Bronchial epithelial cell (primary cell): ENCODE measurements around the gene COPS6. TPM values are rescaled to one million over a fixed set of nuclear protein-coding genes. Genes with fewer than 3 reads are reported as not detected.

Source experiments
- DNase-seq: peaks from one replicate; pipeline ENCODE4 v3.0.0-alpha.2; 2010; ENCODE audit warnings: low read depth
- FAIRE-seq: peaks from 2 replicates; lab custom pipeline; 2011; peaks lifted over from hg19 to GRCh38; lab: Jason Lieb, UNC
- H3K27me3 ChIP-seq: 2 replicates; pipeline ENCODE4 v1.5.1; 2011; ENCODE audit warnings: low read length; ENCODE audit not compliant: control insufficient read depth, insufficient read depth
- H3K36me3 ChIP-seq: 2 replicates; pipeline ENCODE4 v1.5.1; 2011; ENCODE audit warnings: low read length; ENCODE audit not compliant: control insufficient read depth, insufficient read depth
- H3K4me3 ChIP-seq: 2 replicates; pipeline ENCODE4 v1.5.1; 2011; ENCODE audit warnings: mild to moderate bottlenecking, low read depth, low read length, control low read depth
- total RNA-seq: library from RNA; depleted of rRNA; stranded (reverse); fragments of >200 nt; gene quantifications from 2 replicates; pipeline ENCODE4 v1.2.1, GENCODE V29; 2014
- TF ChIP-seq, protein P1 (sequence below): IDR thresholded peaks from 2 replicates; pipeline ENCODE4 v1.5.1; 2011; ENCODE audit warnings: mild to moderate bottlenecking, moderate library complexity, low read length, control low read depth, inconsistent platforms; ENCODE audit not compliant: insufficient read depth, severe bottlenecking

COPS6 gene
- 60.0 and 77.6 TPM in 2 replicates for total RNA-seq

DNA sequence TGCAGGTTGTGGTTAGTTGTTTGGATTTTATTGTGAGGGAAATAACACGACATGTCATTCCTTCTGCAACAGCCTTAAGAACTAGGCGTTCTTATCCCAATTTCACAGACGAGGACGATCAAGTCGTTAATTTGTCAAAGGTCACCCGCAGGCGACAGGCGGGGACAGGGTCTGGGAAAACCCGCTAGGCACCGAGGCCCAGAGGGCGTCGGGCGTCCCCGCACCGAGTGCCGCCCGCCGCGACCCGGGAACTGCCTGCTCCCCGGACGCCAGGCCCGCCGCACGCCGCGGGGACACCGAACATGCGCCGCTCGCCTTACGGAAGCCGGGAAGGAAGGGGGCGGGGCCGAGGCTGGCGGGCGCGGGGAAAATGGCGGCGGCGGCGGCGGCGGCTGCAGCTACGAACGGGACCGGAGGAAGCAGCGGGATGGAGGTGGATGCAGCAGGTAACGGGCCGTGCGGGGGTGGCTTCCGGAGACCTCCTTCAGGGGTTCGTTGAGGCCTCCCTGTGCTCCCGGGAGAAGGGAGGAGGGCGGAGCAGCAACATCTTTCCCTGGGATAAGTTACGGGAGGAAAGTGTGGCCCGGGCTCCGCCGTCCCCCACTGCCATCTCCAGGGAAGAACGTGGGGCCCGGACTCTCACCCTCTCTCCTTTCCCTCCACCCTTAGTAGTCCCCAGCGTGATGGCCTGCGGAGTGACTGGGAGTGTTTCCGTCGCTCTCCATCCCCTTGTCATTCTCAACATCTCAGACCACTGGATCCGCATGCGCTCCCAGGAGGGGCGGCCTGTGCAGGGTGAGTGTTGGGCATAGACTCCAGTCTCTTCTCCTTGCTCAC is at the start of gene COPS6:
TSS of gene COPS6 (plus strand) at position 349 of the 837 bp plus-strand sequence. CDS start at position 371, 22 bp downstream.
- TF ChIP-seq, protein P1, sequence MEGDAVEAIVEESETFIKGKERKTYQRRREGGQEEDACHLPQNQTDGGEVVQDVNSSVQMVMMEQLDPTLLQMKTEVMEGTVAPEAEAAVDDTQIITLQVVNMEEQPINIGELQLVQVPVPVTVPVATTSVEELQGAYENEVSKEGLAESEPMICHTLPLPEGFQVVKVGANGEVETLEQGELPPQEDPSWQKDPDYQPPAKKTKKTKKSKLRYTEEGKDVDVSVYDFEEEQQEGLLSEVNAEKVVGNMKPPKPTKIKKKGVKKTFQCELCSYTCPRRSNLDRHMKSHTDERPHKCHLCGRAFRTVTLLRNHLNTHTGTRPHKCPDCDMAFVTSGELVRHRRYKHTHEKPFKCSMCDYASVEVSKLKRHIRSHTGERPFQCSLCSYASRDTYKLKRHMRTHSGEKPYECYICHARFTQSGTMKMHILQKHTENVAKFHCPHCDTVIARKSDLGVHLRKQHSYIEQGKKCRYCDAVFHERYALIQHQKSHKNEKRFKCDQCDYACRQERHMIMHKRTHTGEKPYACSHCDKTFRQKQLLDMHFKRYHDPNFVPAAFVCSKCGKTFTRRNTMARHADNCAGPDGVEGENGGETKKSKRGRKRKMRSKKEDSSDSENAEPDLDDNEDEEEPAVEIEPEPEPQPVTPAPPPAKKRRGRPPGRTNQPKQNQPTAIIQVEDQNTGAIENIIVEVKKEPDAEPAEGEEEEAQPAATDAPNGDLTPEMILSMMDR: no peak
- no peaks in the 10 kb centered on the region for H3K27me3 ChIP-seq
- H3K4me3 ChIP-seq: peak within 1 kb of the TSS; percentile 86
- peak; percentile 22 for DNase-seq
- H3K36me3 ChIP-seq: peaks cover 25% of the 10 kb centered on the region
- FAIRE-seq: no peak

DNA sequence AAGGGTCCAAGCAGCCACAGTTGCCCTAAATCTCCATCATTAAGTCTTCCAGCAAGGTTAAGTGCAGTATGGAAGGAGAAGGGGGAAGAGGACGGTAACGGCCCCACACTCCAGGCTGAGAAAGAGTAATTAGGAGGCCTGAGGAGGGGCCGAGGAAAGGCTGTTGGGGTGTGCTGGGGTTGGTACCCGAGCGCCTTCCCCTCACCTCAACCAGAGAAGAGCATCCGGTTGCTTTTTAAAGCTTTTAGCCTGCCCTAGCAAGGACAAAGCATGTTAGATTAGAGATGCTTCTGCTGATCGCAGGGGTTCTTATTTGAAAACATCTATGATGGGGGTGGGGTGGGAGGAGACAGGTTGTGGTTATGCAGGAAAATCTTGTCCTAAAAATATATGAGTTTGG is 48.2 kb upstream of the COPS6 start:
- H3K27me3 ChIP-seq: no peaks in the 10 kb centered on the region
- no peak overlapping the region for H3K4me3 ChIP-seq
- TF ChIP-seq, protein P1: no peak
- no peak for FAIRE-seq
- no peak for DNase-seq
- H3K36me3 ChIP-seq: peaks cover 2% of the 10 kb centered on the region

DNA sequence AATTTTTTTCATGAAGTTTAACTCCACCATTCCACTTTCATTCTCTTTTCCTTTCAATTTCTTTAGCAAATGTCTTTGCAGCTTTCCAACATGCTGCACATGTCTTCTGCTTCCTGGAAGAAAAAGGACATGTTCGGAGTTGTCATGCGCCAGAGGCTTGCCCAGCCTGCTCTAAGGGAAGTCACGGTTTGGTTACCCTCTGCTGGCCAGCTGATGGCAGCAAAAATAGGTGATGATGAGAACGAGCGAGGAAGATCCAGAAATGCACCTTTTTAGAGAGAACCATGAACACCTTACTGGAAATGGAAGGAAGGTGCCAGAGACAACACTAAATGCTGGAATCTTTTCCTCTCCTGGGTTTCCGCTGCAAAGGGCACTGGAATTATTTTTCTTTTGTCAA is 44.1 kb upstream of the COPS6 start:
- FAIRE-seq (no peak), DNase-seq (peak; percentile 50)
- Histone ChIP-seq H3K36me3 (no peaks in the 10 kb centered on the region), H3K4me3 (no peak overlapping the region), H3K27me3 (no peaks in the 10 kb centered on the region)
- TF ChIP-seq, protein P1: peak; percentile 32

DNA sequence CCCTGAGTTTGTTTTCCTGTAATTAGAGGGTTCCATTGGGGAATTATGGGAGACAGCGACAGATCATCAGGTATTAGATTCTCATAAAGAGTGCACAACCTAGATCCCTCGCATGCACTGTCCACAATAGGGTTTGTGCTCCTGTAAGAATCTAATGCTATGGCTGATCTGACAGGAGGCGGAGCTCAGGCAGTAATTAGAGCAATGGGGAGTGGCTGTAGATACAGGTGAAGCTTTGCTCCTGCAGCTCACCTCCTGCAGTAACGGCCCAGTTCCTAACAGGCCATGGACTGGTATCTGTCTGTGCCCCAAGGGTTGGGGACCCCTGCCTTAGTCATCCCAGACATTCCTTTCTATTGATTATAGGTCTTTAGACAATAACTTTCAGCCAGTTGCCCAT is 40.1 kb upstream of the COPS6 start:
- TF ChIP-seq, protein P1: no peak
- FAIRE-seq (no peak), DNase-seq (peak; percentile 4)
- no peak overlapping the region for H3K4me3 ChIP-seq
- no peaks in the 10 kb centered on the region for H3K27me3 ChIP-seq
- peaks cover 2% of the 10 kb centered on the region for H3K36me3 ChIP-seq

DNA sequence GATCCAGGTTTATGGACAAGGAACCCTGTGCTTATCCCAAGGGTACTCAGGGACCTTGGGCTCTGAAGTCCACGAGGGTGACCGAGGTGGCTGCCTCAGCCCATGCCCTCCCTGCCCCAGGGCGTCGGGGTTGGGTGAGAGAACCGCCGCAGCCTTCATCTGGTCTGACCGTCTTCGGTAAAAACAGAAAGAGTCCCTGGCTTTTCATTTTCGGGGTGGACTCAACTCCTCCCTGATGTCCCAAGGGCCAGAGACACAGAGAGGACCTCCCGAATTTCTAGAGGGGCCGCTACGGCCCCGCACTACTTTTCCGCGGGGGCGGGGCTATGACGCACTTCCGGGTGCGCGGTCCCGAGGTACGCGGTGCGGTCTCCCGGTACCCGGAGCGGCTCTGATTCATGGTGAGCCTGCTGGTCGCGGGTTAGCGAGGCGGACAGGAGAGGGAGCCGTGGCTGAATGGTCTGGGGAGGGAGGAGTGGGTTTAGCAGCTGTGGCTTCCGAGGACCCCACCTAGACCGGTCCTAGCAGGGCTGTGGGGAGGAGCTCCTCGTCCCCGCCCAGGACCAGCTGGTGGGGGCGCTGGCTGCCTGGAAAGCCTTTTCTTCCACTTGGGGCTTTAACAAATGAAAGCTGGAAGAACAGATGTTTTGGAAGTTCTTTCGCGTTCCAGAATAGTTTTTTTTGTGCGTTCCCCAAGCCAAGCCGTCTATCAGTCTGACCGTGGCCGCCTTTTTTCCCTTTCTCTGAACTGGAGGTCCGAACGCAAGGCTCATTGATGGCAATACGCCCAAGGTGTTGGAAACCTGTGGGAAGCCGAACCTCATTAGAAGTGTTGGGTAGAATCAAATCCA is 39.1 kb upstream of the COPS6 start, which contains the start of gene ZSCAN21:
TSS of gene ZSCAN21 (plus strand) at position 334 of the 851 bp plus-strand sequence. CDS start 7,233 bp downstream, outside the sequence.
- TF ChIP-seq, protein P1: peak; percentile 28
- Histone ChIP-seq H3K27me3 (no peaks in the 10 kb centered on the region), H3K4me3 (peak within 1 kb of the TSS; percentile 67), H3K36me3 (peaks cover 2% of the 10 kb centered on the region)
- DNase-seq (peak; percentile 72), FAIRE-seq (no peak)
